ENCODE measurements around the gene COLEC11.

COLEC11 gene

GRCh38 chr2:3651691-3652648 is 57.1 kb downstream of the COLEC11 start:
- no peaks in the 10 kb centered on the region for H3K36me3 ChIP-seq (ENCODE audit: insufficient read depth, low read length)
- H3K27me3 ChIP-seq (ENCODE audit: insufficient read depth, low read length) = no peaks in the 10 kb centered on the region
- no peak overlapping the region for H2AFZ ChIP-seq (ENCODE audit: low read length)
- H3K79me2 ChIP-seq (ENCODE audit: insufficient read depth, low read length) = no peaks in the 10 kb centered on the region
- H3K9me2 ChIP-seq (ENCODE audit: low read depth, low read length) = no peaks in the 10 kb centered on the region
- no peaks in the 10 kb centered on the region for H3F3A ChIP-seq (ENCODE audit: insufficient read depth, low read length)
- no peak for TF ChIP-seq EZH2 (IDR thresholded peaks at IDR 0.05; ENCODE audit: borderline replicate concordance, low read length)
- TF ChIP-seq, protein P1, sequence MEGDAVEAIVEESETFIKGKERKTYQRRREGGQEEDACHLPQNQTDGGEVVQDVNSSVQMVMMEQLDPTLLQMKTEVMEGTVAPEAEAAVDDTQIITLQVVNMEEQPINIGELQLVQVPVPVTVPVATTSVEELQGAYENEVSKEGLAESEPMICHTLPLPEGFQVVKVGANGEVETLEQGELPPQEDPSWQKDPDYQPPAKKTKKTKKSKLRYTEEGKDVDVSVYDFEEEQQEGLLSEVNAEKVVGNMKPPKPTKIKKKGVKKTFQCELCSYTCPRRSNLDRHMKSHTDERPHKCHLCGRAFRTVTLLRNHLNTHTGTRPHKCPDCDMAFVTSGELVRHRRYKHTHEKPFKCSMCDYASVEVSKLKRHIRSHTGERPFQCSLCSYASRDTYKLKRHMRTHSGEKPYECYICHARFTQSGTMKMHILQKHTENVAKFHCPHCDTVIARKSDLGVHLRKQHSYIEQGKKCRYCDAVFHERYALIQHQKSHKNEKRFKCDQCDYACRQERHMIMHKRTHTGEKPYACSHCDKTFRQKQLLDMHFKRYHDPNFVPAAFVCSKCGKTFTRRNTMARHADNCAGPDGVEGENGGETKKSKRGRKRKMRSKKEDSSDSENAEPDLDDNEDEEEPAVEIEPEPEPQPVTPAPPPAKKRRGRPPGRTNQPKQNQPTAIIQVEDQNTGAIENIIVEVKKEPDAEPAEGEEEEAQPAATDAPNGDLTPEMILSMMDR (IDR thresholded peaks at IDR 0.05; ENCODE audit: low read length) = no peak
- H3K9ac ChIP-seq (ENCODE audit: low read length) = peak overlapping the region; percentile 59
- peaks cover 63% of the 10 kb centered on the region for H3K4me1 ChIP-seq (ENCODE audit: insufficient read depth, low read length, severe bottlenecking)
- H3K9me3 ChIP-seq (ENCODE audit: low read length) = no peaks in the 10 kb centered on the region
- H3K27ac ChIP-seq (ENCODE audit: low read depth, low read length, poor library complexity, severe bottlenecking) = peak overlapping the region; percentile 99
- H3K4me2 ChIP-seq (ENCODE audit: low read length) = peak overlapping the region; percentile 66
- no peaks in the 10 kb centered on the region for H4K20me1 ChIP-seq (ENCODE audit: insufficient read depth, low read length)
- peak overlapping the region; percentile 47 for H3K4me3 ChIP-seq (ENCODE audit: low read depth, low read length, poor library complexity, severe bottlenecking)

DNA sequence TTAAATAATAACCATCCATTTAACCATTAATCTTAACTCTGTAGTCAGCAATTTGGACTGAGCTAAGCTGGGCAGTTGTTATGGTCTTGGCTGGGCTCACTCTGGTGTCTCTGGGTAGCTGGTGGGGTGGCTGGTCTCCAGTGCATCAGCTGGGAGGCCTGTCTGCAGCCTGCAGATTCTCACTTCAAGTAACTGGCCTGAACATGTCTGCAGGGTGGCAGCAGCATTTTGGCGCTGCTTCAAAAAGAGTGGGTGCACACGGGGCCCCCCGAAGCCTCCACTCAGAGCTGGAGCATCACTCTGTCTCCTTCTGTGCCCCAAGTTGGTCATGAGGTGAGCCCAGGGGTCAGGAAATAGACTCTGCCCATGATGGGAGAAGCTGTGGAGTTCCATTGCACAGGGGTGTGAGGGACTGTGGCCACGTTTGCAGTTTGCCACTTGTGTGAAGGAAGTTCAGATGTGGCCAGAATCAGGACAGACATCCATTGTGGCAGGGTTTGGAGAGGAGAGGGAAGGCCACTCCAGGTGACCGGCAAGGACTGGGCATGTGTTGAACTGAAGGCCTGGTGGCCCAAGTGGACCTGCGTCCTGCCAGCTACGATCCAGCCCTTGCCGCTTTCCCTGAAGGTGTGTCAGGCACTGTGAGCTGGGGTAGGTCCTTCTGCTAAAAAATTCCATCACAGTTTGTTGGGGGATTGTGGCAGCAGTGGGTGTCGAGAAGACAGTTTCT is 58.1 kb downstream of the COLEC11 start:
- H3K27ac ChIP-seq (ENCODE audit: low read depth, low read length, poor library complexity, severe bottlenecking) = peak overlapping the region; percentile 99
- no peak for TF ChIP-seq EZH2 (IDR thresholded peaks at IDR 0.05; ENCODE audit: borderline replicate concordance, low read length)
- TF ChIP-seq, protein P1 (IDR thresholded peaks at IDR 0.05; ENCODE audit: low read length) = no peak
- no peaks in the 10 kb centered on the region for H3K9me3 ChIP-seq (ENCODE audit: low read length)
- H3K27me3 ChIP-seq (ENCODE audit: insufficient read depth, low read length) = no peaks in the 10 kb centered on the region
- H3K9ac ChIP-seq (ENCODE audit: low read length) = no peak overlapping the region
- no peaks in the 10 kb centered on the region for H3K9me2 ChIP-seq (ENCODE audit: low read depth, low read length)
- H3K79me2 ChIP-seq (ENCODE audit: insufficient read depth, low read length) = no peaks in the 10 kb centered on the region
- peaks cover 5% of the 10 kb centered on the region for H3F3A ChIP-seq (ENCODE audit: insufficient read depth, low read length)
- H4K20me1 ChIP-seq (ENCODE audit: insufficient read depth, low read length) = no peaks in the 10 kb centered on the region
- H3K36me3 ChIP-seq (ENCODE audit: insufficient read depth, low read length) = no peaks in the 10 kb centered on the region
- no peak overlapping the region for H2AFZ ChIP-seq (ENCODE audit: low read length)
- H3K4me1 ChIP-seq (ENCODE audit: insufficient read depth, low read length, severe bottlenecking) = peaks cover 74% of the 10 kb centered on the region
- no peak overlapping the region for H3K4me2 ChIP-seq (ENCODE audit: low read length)
- no peak overlapping the region for H3K4me3 ChIP-seq (ENCODE audit: low read depth, low read length, poor library complexity, severe bottlenecking)

- no peak overlapping the region for H3K4me3 ChIP-seq (ENCODE audit: low read depth, low read length, poor library complexity, severe bottlenecking)
- no peaks in the 10 kb centered on the region for H3K9me3 ChIP-seq (ENCODE audit: low read length)
- no peaks in the 10 kb centered on the region for H4K20me1 ChIP-seq (ENCODE audit: insufficient read depth, low read length)
- no peak overlapping the region for H3K4me2 ChIP-seq (ENCODE audit: low read length)
- H3F3A ChIP-seq (ENCODE audit: insufficient read depth, low read length) = peaks cover 8% of the 10 kb centered on the region
- peaks cover 83% of the 10 kb centered on the region for H3K4me1 ChIP-seq (ENCODE audit: insufficient read depth, low read length, severe bottlenecking)
- H2AFZ ChIP-seq (ENCODE audit: low read length) = no peak overlapping the region
- H3K9ac ChIP-seq (ENCODE audit: low read length) = peak overlapping the region; percentile 82; the same call in 1 of the 2 replicates
- no peaks in the 10 kb centered on the region for H3K27me3 ChIP-seq (ENCODE audit: insufficient read depth, low read length)
- H3K79me2 ChIP-seq (ENCODE audit: insufficient read depth, low read length) = no peaks in the 10 kb centered on the region
- H3K9me2 ChIP-seq (ENCODE audit: low read depth, low read length) = no peaks in the 10 kb centered on the region
- H3K27ac ChIP-seq (ENCODE audit: low read depth, low read length, poor library complexity, severe bottlenecking) = peak overlapping the region; percentile 99
- no peaks in the 10 kb centered on the region for H3K36me3 ChIP-seq (ENCODE audit: insufficient read depth, low read length)
- TF ChIP-seq, protein P1 (IDR thresholded peaks at IDR 0.05; ENCODE audit: low read length) = no peak
- TF ChIP-seq EZH2 (IDR thresholded peaks at IDR 0.05; ENCODE audit: borderline replicate concordance, low read length) = no peak
These were observed 59.1 kb downstream of the COLEC11 start for GRCh38 chr2:3654011-3654410.

Data from OCI-LY1 (cell line).